ENCODE results near the gene TRMT2A. TPM values are rescaled to one million over a fixed set of nuclear protein-coding genes. Genes with fewer than 3 reads are reported as not detected.

Gene TRMT2A
- total and polyA plus RNA-seq, 2 of the 8 experiments (the other 6 are each of a cell fraction or from before 2014, with no cell fraction given) = 44.9 to 50.3 TPM

DNA sequence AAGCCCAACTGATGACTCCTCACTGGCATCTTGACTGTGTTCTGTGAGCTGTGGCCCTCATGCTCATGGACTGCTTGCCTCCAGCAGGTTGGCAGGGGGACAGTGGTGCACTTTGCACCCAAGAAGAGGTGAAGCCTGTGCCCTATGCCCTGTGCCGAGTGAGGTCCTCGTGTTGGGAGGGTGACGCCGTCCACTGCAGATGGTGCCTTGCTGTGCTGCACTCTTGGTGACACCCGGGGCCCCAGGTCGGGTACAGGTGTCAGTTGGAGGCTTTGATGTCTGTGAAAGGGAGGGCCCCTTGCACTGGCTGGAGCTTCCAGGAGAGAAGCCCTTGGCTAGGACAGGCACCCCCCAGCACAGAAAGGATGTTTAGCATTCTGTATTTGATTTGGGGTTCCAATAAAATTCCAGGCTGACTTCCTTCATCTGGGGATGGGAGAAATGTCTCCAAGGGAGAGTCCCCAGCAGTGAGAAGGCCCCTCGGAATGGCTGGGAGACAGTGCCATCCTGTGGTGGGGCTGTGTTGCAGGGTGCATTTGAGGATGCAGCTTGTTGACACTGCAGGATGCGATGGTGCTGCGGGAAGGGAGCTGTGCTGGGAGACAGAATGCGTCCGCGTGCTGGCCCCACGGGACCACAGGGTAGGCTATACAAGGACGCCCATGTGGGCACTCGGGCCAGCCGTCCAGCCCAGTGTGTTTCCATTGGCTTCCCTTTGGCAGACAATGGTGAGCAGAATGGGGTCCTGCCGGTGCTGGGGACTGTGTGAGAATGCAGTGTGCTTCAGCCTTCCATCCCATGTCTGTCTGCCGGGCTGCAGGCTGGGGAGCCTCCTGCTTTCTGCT is 12.1 kb upstream of the TRMT2A start (continued):
- TF ChIP-seq CBX5 (IDR thresholded peaks at IDR 0.05; ENCODE audit: low read depth, low read length) (no peak), CHD2 (IDR thresholded peaks at IDR 0.05; ENCODE audit: low read length) (no peak), RFX5 (IDR thresholded peaks at IDR 0.05; ENCODE audit: borderline replicate concordance, low read depth, low read length) (no peak), YY1 (IDR thresholded peaks at IDR 0.05; ENCODE audit: low read depth, low read length) (no peak), TAF7 (optimal IDR thresholded peaks at IDR 0.05; ENCODE audit: borderline replicate concordance, low read depth, low read length) (no peak), PHF8 (conservative IDR thresholded peaks at IDR 0.05; ENCODE audit: low read depth, low read length) (no peak), NRF1 (IDR thresholded peaks at IDR 0.05; ENCODE audit: low read depth, low read length) (no peak), HDAC2 (IDR thresholded peaks at IDR 0.05; ENCODE audit: borderline replicate concordance in 1 of 2, low read depth in 2 of 2, low read length in 2 of 2) (no peak), TAF1 (IDR thresholded peaks at IDR 0.05; ENCODE audit: low read depth, low read length) (no peak), JUN (IDR thresholded peaks at IDR 0.05; ENCODE audit: low read depth, low read length) (no peak), POU5F1 (IDR thresholded peaks at IDR 0.05; ENCODE audit: low read depth, low read length) (no peak), SIX5 (IDR thresholded peaks at IDR 0.05; ENCODE audit: low read depth, low read length) (no peak), RNF2 (IDR thresholded peaks at IDR 0.05; ENCODE audit: borderline replicate concordance, low read depth, low read length, missing control alignments, poor library complexity, severe bottlenecking) (no peak), KDM4A (IDR thresholded peaks at IDR 0.05; ENCODE audit: low read depth, low read length, severe bottlenecking) (no peak), HDAC6 (IDR thresholded peaks at IDR 0.05; ENCODE audit: low read depth, low read length) (no peak), ASH2L (IDR thresholded peaks at IDR 0.05; ENCODE audit: low read length) (no peak), SUZ12 (IDR thresholded peaks at IDR 0.05; ENCODE audit: low read length) (no peak), POLR2AphosphoS5 (IDR thresholded peaks at IDR 0.05; ENCODE audit: low read depth, low read length) (peak; percentile 77), SIRT6 (IDR thresholded peaks at IDR 0.05; ENCODE audit: low read length) (no peak), SP4 (IDR thresholded peaks at IDR 0.05; ENCODE audit: low read length) (no peak; the same call in 1 of the 2 replicates), RAD21 (IDR thresholded peaks at IDR 0.05 in 1 of 2, conservative IDR thresholded peaks at IDR 0.05 in 1 of 2; ENCODE audit: low read depth in 2 of 2, low read length in 2 of 2) (peak; percentile 35 to 53; a peak in 3 of 4 replicates)
- TF ChIP-seq, protein P1, sequence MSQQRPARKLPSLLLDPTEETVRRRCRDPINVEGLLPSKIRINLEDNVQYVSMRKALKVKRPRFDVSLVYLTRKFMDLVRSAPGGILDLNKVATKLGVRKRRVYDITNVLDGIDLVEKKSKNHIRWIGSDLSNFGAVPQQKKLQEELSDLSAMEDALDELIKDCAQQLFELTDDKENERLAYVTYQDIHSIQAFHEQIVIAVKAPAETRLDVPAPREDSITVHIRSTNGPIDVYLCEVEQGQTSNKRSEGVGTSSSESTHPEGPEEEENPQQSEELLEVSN (IDR thresholded peaks at IDR 0.05) = no peak
